HTR-8/SVneo (cell line): Measurements from ENCODE around the gene RGS5.

Experiments
- DNase-seq: peaks from one replicate; pipeline ENCODE4 v3.0.0; 2011; ENCODE audit warnings: low spot score, mixed read lengths; ENCODE audit not compliant: insufficient read length
- FAIRE-seq: peaks from 2 replicates; lab custom pipeline; 2011; peaks lifted over from hg19 to GRCh38; lab: Jason Lieb, UNC

Gene RGS5

DNA sequence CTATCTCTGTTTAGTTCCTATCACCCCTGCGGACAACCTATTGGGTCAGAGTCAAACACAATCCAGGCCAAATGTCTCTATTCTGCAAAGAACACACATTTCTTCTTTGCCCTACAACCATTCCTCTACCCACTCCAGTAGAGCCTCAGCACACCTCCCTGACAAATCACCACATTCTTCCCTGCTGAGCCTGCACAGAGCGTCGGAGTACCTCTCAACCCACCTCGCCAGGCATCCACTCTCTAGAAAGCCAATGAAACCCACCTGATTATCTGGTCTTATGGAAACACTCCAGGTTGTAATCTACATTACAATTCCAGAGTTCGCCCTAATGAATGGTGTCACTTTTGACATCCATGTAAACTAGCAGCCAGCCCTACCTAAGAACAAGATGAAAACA, 47.1 kb downstream of the RGS5 start:
- DNase-seq (no peak), FAIRE-seq (no peak)

DNA sequence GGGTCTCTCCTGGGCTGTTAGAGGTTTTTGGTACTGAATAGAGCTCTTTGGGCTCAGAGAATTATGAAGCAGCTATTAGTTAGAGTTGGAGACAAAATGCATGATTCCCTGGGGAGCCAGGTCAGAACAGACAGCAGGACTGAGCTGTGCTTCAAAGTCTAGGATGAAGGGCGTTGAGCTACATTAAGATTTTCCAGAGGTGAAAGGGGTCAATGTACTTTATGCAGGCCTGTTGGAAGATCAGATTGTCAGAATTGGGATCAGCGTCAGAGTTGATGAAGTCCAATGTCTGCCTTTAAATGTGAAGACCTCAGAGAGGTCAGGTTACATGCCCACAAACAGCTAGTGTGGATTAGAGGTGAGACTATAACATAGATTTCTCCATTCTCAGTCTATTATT, 53.8 kb downstream of the RGS5 start:
- DNase-seq (no peak), FAIRE-seq (no peak)

DNA sequence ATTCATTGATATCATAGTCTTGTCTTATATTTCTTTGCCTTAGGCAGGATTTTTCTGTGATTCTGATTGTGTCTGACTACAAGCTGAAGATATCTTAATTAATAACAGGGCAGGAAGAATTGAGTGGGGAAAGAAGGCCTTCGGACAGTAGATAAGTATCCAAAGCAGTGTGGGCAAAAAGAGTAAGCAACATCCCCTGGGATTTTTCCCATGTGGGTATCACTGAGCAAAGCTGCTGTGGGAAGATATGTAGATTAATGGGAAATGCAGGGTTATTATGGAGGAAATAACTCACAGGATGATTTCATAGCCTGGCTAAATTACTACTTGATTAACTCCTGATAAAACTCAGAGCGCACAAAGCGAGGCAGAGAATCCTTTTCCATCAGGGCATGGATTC, 55.7 kb downstream of the RGS5 start:
- no peak for FAIRE-seq

DNA sequence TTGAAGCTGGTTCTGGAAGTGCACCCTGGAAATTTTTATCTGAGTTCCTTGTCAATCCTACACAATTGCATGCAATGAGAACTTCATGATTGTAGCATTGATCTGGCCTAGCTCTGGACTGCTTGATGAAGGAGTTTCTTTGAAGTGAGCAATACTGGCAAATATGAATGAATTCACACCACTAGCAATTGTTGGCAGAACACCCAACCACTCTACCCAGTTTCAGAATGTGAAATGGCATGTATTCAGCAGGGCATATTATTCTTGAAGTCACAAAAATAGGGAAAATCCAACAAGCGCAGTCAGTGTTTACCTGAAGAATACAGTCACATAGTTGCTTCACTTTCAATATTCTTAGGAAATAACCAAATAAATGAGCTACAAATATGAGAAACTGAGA, 57.3 kb downstream of the RGS5 start:
- FAIRE-seq: no peak
- no peak for DNase-seq

More for the DNA sequence above, 55.7 kb downstream of the RGS5 start:
- DNase-seq: no peak

DNA sequence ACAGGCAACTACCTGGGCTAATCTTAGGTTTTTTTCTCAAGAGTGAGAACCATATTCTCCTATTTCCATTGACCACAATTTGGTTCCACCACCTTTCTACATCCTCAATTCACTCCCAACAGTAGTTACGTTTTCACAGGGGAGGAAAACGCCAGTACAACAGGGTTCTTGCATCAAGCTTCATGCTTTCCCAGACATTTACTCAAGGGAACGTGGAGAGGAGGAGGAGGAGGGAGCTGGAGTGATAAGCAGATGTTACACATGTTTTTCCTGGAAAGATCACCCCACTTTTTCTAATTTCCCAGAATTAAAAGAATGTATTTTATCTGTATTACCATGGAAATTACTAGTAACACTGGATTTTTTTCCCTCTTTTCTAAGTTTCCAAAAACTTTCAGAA, 58.3 kb downstream of the RGS5 start:
- no peak for FAIRE-seq
- DNase-seq: no peak

DNA sequence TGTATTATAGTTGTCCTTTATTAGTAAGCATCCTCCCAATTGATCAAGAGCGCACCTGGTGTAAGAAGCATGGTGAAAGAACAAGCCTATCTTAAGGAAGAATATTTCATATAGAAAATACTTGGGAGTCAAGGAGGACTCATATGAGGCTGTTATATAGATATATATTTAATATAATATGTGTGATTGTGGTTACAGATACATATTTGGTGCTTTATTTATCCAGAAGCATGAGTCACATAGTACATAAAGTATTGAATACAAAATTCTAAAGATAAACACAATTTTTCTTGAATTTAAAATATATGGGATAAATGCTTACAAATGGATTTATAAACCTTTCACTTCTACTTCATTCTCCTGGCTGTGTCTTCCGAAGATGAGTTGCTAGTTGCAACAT, 60.6 kb downstream of the RGS5 start:
- no peak for FAIRE-seq
- DNase-seq: no peak

DNA sequence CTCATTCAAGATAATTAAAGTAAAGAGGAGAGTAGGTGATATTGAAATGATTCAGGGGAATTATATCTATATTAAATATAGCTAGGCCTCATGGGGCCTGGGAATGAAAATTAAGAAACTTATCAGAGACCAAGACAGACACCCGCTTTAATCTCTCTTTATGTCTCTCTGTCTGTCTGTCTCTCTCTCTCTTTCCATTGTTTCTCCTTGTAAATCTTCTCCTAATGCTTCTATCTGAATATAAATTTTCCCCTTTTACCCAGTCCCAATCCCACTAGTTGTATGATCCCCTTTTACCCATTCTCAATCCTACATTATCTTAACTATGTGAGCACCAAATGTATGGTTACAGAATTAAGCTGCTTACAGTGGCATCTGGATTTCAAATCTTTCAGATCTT, 61.2 kb downstream of the RGS5 start:
- DNase-seq: no peak
- FAIRE-seq: no peak

DNA sequence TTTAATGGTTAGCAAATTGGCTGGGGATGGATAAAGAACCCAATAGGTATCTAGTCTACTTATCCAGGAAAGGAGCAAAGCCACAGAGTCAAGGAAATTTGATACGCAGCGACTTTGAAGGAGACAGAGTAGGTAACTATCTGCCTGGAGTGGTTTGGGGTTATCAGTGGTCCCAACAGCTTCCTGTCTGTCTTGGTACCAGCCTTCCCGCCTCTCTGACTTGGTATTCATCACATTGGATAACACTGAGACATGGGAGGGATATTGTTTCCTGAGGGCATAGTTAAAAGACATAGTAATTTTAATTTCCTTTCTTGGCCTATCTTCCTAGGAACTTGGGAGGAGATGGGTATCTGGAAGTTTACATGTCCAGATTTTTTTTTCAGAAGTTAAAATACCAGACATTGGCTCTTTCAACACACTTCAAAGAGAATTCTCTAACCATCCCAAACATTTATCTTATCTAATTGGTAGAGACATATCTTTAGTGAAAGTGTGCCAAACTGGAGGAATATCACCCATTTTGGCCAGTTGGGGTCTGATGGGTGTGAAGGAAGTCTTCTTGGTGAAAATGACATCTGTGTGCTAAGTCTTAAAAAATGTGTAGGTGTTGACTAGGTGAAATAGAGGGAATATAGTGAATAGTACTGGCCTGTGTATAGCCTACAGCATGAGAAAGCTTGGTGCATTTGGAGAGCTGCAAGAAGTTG, 65.0 kb downstream of the RGS5 start:
- DNase-seq (no peak), FAIRE-seq (no peak)

DNA sequence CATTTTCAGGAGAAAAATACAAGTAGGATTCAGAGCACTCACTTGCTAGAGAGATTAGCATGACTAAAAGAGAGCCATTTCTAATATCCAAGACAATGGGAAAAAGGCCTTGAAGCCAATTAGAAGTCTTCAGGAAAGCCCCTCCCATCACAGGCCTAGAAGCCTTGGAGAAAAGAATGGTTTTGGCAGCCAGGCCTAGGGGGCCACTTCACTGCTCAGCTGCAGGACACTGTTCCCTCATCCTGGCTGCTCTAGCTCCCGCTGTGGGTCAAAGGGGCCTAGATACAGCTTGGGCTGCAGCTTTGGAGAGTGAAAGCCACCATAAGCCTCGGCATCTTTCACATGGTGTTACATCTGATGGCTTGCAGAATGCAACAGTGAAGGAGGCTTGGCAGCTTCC, 70.7 kb downstream of the RGS5 start:
- FAIRE-seq (no peak), DNase-seq (no peak)

DNA sequence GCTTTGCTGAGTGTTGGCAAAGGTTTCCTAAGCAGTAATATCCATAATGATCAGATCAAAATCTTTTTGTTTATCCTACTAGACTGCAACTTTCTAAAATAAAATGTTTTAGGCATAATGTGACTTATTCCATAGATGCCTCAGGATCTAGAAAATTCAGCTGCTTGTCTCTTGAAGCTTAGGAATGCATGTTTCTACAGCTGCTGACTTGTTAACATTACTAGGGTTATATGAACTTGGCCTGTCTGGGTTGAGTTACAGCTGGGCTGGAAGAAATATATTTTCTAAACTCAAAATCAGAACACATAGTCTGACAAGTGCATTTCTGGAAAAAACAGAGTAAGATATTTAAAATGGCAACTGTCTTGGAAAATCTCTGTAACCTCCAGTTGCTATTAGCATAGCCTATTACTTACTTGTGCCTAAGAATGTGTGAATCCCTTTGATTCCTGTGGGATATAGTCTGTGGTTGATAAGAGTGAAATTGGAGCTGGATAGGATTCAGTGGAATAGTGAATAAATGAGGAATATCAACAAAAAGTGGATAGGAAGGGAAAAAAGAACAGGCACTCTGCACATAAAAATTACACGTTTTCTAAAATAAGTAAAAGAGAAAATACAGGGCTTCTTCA, 72.4 kb downstream of the RGS5 start:
- FAIRE-seq: no peak
- no peak for DNase-seq

DNA sequence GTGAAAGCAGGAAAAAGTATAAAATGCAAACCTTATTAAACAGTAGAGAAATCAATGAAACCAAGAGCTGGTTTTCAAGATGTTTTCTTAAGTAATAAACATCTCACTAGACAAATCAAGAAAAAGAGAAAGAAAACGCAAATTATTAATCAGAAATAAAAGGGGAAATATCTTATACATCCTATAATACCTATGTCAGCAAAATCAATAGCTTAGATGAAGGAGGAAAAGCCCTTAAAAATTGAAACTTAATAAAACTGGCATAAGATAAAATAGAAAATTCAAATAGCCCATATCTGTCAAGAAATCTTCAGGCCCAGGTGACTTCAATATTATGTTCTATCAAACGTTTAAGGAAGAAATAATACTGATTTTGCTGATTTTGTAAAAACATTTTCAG, 74.4 kb downstream of the RGS5 start:
- FAIRE-seq (no peak), DNase-seq (no peak)

DNA sequence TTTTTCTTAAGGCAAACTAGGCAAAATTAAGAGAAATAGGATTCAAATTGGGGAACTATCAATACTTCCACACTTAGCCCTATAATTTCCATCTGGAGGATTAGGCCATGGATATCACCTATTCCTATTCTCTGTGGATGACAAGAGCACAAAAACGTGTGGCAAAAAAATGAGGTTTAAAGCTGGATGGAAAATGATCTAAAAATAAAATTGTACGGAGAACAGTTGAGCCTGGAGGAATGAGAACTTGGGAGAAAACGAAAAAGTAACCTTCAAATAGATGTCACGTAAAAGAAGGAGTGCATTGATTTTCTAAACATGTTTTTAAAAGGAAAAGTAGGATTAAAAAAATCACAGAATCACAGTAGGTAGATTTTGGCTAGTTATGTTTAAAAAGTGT, 77.9 kb downstream of the RGS5 start:
- FAIRE-seq (no peak), DNase-seq (no peak)

DNA sequence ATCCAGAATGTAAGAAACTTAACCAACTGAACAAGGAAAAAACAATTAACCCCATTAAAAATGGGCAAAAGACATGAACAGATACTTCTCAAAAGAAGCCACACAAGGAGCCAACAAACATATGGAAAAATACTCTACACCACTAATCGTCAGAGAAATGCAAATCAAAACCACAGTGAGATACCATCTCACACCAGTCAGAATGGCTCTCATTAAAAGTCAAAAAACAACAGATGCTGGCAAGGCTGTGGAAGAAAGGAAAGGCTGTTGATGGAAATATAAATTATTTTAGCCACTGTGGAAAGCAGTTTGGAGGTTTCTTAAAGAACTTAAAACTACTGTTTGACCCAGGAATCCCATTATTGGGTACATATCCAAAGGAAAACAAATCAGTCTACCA, 82.3 kb downstream of the RGS5 start:
- DNase-seq (no peak), FAIRE-seq (no peak)

DNA sequence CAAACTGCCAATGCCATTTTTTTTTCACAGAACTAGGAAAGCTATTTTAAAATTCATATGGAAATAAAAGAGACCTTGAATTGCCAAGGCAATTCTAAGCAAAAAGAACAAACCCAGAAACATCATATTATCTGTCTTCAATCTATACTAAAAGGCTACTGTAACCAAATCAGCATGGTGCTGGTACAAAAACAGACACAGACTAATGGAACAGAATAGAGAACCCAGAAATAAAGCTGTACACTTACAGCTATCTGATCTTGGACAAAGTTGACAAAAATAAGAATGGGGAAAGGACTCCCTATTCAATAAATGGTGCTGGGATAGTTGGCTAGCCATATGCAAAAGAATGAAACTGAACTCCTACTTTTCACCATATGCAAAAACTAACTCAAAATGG, 83.0 kb downstream of the RGS5 start:
- no peak for FAIRE-seq
- no peak for DNase-seq

DNA sequence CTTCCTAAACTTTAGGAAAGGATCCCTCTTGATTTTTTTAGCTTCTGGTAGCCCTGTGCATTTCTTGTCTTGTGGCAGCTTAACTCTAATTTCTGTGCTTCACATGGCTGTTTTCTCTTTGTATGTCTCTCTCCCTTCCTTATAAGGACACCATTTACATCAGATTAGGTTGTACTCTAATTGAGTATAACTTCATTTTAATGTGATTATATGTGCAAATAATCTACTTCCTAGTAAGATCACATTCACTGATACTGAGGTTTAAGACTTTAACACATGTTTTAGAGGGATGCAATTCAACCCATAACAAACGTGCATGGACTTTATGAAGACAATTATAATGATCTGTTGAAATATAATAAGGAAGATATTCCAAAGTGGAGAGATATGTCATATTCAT, 86.8 kb downstream of the RGS5 start:
- no peak for FAIRE-seq
- no peak for DNase-seq

DNA sequence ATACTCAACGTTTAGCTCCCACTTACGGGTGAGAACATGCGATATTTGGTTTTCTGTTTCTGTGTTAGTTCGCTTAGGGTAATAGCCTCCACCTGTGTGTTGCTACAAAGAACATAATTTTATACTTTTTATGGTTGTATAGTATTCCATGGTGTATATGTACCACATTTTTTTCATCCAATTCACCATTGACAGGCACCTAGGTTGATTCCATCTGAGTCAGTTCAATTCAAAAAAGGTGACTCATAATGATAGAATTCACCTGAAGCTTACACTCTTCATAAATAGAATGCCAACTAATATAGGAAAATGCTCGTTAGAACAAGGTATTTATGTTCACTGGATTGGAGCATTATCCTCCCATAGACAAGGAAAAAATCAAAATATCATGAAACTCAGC, 95.1 kb downstream of the RGS5 start:
- DNase-seq (no peak), FAIRE-seq (no peak)

DNA sequence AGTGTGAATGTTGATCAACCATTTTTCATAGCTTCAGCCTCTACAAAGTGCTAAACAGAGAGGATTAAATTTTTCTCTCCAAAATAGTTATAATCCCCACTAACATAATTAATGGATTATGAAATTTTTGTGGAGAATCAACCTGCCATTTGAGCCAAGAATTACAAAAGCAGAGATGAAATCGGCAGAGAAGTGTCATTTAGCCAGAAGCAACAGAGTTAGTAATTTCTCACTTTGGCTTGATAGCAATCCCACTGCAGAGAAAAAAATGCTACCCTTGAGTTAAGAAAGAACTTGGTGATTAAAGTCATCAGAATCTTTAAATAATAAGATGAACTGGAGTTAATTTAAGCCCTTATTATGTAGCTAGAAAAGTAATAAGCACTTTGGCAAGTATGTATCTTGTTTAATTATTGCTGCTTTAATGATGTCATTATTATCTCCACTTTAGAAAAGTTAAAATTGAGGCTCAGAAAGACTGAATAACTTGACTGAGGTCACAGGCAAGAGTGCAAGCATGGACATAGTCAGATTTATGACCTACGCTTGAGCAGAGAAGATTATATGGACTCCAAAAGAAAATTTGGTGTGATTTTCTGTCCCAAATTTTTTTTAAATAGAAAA, 96.2 kb downstream of the RGS5 start:
- DNase-seq: no peak
- FAIRE-seq: no peak

DNA sequence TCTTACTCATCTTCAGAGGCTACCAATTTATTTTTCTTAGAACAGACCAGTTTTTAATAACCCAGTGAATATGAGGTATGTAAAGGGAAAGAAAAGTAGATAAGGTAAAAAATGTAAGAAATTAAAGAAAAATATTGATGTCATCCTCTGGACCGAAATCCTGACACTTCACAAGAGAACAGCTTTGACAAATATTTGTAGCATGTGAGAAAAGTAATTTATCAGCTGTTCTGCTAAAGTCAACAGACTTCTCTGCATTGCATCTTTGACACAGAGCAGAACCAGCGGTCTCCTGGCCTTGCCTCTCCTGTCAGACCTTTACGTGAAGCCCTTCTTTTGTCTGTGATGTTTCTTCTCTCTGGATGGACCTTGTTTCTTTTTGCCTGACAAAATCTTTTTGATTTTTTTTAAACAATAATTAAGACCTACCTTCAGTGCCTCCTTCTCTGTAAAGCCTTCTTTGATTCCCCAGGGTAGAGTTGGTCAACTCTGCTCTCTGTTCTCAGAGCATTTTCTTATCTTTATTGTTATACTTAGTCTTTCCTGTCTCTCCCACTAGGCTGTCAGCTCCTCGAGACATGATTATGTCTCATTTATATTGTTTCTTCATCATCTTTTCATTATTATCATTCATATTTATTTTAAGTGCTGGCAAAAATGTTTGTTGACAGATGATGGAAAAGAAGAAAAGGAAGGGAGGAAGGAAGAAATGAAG, 98.2 kb downstream of the RGS5 start:
- DNase-seq (no peak), FAIRE-seq (no peak)

DNA sequence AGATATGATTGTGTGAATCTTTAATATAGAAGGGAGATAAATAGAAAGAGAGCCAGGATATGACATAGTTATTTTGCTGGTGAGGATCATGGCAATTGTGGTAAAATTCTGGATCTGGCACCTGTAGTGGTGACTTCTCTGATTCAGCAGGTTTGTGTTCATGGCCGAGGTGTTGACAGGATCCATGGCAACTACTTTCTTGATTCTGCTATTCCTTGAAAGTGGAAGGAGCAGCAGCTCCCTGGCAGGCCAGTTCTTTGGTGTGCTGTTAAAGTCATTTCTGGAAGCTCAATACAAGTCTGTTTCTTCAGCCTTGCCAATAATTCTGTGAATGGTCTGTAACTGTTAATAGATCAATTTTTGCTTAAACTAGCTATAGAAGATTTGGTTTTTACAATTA, 100.1 kb downstream of the RGS5 start:
- FAIRE-seq (no peak), DNase-seq (no peak)

DNA sequence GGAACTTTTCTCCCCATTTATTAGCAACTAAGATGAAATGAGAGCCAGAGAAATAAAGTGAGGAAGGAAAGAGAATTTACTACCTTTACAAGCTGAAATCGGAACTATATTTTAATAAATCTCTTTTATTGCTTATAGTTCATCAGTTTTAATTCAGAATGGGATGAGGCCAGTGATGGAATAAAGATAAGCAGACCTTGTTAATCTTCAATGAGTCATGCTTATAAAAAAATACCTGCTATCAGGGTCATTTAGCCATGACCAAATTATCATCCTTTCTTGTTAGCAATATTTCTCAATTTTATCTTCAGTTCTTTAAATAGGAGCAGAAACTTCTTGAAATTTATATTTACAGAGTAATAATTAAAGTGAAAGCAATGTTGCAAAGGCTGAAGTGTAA, 107.5 kb downstream of the RGS5 start:
- DNase-seq (no peak), FAIRE-seq (no peak)

DNA sequence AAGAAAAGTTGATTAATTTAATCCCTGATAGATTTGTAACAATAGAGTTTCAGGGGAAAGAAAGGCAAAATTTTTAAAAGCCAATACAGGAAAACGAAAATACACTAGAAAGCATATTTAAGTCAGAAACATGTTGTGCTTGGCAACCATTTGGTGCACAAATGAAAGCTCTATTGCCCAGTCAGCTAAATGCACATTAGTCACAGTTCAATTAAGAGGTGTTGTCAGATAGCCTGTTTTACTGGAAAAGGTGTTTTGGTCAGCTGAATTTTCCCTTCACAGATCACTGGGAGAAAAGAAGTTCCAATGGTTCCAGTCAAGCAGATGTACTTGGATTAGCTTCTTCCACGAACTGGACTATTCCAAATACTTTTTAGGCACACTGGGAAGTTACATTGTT, 108.1 kb downstream of the RGS5 start:
- FAIRE-seq (no peak), DNase-seq (no peak)
